ENCODE data around the gene ST7L. TPM values are rescaled to one million over a fixed set of nuclear protein-coding genes. Genes with fewer than 3 reads are reported as not detected.

ST7L gene
- total and polyA plus RNA-seq, 2 of the 4 experiments (the other 2 are of a cell fraction): 7.7 to 14.7 TPM

DNA sequence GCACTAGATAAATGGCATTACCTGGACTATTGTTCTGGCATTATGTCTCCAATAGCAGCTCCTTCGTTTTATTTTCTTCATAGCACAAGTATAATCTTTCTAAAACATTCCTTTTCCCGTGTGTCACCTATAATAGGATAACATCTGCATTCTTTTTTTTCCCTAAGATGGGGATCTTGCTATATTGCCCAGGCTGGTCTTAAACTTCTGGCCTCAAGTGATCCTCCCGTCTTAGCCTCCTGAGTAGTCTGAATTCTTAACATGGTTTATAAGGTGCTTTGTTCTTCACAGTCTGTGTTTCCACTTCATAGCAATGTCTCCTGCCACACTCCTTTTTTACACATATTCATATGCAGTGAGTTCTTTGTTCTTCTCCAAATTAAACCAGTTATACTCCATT lies 46.9 kb upstream of the ST7L start:
- peaks cover 11 to 13% of the 10 kb centered on the region in 2 experiments for H3K79me1 ChIP-seq (ENCODE audit: low read depth in 1 of 2, low read length in 2 of 2)
- H3K27ac ChIP-seq (ENCODE audit: insufficient read depth, low read length): no peak overlapping the region
- ChIA-PET POLR2A (ENCODE audit: unreplicated experiment) (no interaction called here), CTCF (no interaction called here)
- H3K36me3 ChIP-seq (ENCODE audit: control insufficient read depth, insufficient read depth, low read length): peaks cover 43% of the 10 kb centered on the region
- no peaks in the 10 kb centered on the region for H3K27me3 ChIP-seq (ENCODE audit: control insufficient read depth, insufficient read depth, low read length)
- H2BK120ac ChIP-seq (ENCODE audit: low read depth, low read length): no peak overlapping the region
- no peak overlapping the region for H2BK20ac ChIP-seq (ENCODE audit: low read depth, low read length)
- no peak overlapping the region for H3K14ac ChIP-seq (replicated peaks; ENCODE audit: low read depth, low read length)
- no peak overlapping the region for H2AFZ ChIP-seq (replicated peaks; ENCODE audit: low read length, poor library complexity)
- H4K5ac ChIP-seq (ENCODE audit: low read depth, low read length): no peak overlapping the region
- TF ChIP-seq CEBPB (IDR thresholded peaks at IDR 0.05; ENCODE audit: low read depth, low read length) (no peak), SMC3 (IDR thresholded peaks at IDR 0.05; ENCODE audit: low read depth, low read length) (no peak), MAZ (IDR thresholded peaks at IDR 0.05; ENCODE audit: borderline replicate concordance, low read depth, low read length) (no peak), NFE2L2 (IDR thresholded peaks at IDR 0.05; ENCODE audit: low read depth, low read length) (no peak), POLR2A (IDR thresholded peaks at IDR 0.05; ENCODE audit: low read depth, low read length) (no peak), MAFK (IDR thresholded peaks at IDR 0.05; ENCODE audit: low read depth, low read length) (no peak), ELK1 (IDR thresholded peaks at IDR 0.05; ENCODE audit: borderline replicate concordance, low read depth, low read length) (no peak), RAD21 (IDR thresholded peaks at IDR 0.05; ENCODE audit: low read length) (no peak), RFX5 (IDR thresholded peaks at IDR 0.05; ENCODE audit: low read depth, low read length) (no peak), FOS (IDR thresholded peaks at IDR 0.05; ENCODE audit: low read depth, low read length) (no peak), BHLHE40 (IDR thresholded peaks at IDR 0.05; ENCODE audit: low read depth, low read length) (no peak), CHD1 (IDR thresholded peaks at IDR 0.05; ENCODE audit: low read depth, low read length) (no peak), USF2 (IDR thresholded peaks at IDR 0.05; ENCODE audit: low read depth, low read length) (no peak), MXI1 (IDR thresholded peaks at IDR 0.05; ENCODE audit: borderline replicate concordance, low read depth, low read length) (no peak), RCOR1 (IDR thresholded peaks at IDR 0.05; ENCODE audit: insufficient replicate concordance, low read length) (no peak)
- TF ChIP-seq, protein P1, sequence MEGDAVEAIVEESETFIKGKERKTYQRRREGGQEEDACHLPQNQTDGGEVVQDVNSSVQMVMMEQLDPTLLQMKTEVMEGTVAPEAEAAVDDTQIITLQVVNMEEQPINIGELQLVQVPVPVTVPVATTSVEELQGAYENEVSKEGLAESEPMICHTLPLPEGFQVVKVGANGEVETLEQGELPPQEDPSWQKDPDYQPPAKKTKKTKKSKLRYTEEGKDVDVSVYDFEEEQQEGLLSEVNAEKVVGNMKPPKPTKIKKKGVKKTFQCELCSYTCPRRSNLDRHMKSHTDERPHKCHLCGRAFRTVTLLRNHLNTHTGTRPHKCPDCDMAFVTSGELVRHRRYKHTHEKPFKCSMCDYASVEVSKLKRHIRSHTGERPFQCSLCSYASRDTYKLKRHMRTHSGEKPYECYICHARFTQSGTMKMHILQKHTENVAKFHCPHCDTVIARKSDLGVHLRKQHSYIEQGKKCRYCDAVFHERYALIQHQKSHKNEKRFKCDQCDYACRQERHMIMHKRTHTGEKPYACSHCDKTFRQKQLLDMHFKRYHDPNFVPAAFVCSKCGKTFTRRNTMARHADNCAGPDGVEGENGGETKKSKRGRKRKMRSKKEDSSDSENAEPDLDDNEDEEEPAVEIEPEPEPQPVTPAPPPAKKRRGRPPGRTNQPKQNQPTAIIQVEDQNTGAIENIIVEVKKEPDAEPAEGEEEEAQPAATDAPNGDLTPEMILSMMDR (conservative IDR thresholded peaks at IDR 0.05; ENCODE audit: low read depth, low read length): no peak
- in situ Hi-C loops (cut with MboI; ENCODE audit: low sequenced_read_pairs): no loop called here
- no peak for DNase-seq
- H3K4ac ChIP-seq (ENCODE audit: low read depth, low read length): no peak overlapping the region
- no peak overlapping the region for H4K8ac ChIP-seq (ENCODE audit: low read depth in 2 of 2, low read length in 2 of 2)
- no CpG with 5 or more reads among the region's 3 CpGs for WGBS, 2 experiments (ENCODE audit: extremely low coverage in 2 of 2, insufficient read length in 1 of 2)
- no peak overlapping the region for H2AK9ac ChIP-seq (replicated peaks; ENCODE audit: low read depth, low read length, poor library complexity)
- no peaks in the 10 kb centered on the region for H3K4me1 ChIP-seq (ENCODE audit: control insufficient read depth, insufficient read depth, low read length)
- H3K9me3 ChIP-seq (ENCODE audit: control insufficient read depth, insufficient read depth, low read length): no peaks in the 10 kb centered on the region
- no peak overlapping the region for H3K18ac ChIP-seq (ENCODE audit: low read depth, low read length)
- H4K91ac ChIP-seq (ENCODE audit: insufficient read depth, low read depth, low read length): no peak overlapping the region
- ATAC-seq (ENCODE audit: low read depth): no peak
- H3K4me3 ChIP-seq (ENCODE audit: insufficient read depth, low read depth, low read length): no peak overlapping the region
- no peak overlapping the region for H3K23ac ChIP-seq (ENCODE audit: low read depth, low read length)
- H4K20me1 ChIP-seq (ENCODE audit: insufficient read depth, low read length): peaks cover 3% of the 10 kb centered on the region; the same call in 1 of the 2 replicates
- H3K9ac ChIP-seq (ENCODE audit: low read depth, low read length): no peak overlapping the region
- no peak overlapping the region for H3K4me2 ChIP-seq (ENCODE audit: low read depth, low read length)
- H3K9me1 ChIP-seq (ENCODE audit: insufficient read depth, low read length): 0 out of 2 replicates have a peak, but pooled peaks cover 2% of the 10 kb centered on the region
- intact Hi-C loops (cut with micrococcal nuclease): no loop called here
- H2AK5ac ChIP-seq (ENCODE audit: low read depth, low read length): no peak overlapping the region
- no peak overlapping the region for H2BK5ac ChIP-seq (ENCODE audit: low read depth, low read length, poor library complexity, severe bottlenecking)
- no peak overlapping the region for H2BK15ac ChIP-seq (ENCODE audit: low read depth, low read length)
- dilution Hi-C loops (cut with HindIII; ENCODE audit: low sequenced_read_pairs, unreplicated experiment): no loop called here
- H3K56ac ChIP-seq (ENCODE audit: extremely low read depth, insufficient read depth, low read length): no peak overlapping the region
- no TSS peak for BruUV-seq (replicated peaks)

All from IMR-90 (cell line).